ENCODE data around the gene CEBPB. TPM values are rescaled to one million over a fixed set of nuclear protein-coding genes. Genes with fewer than 3 reads are reported as not detected.

The CEBPB gene
- total RNA-seq, 1 donor: 38.1 TPM

GRCh38 chr20:50215101-50215690 lies 24.6 kb downstream of the CEBPB start:
- no peak overlapping the region for H3K4me3 ChIP-seq (ENCODE audit: low read depth, low read length)
- no peak for TF ChIP-seq CTCF (IDR thresholded peaks at IDR 0.05; ENCODE audit: insufficient read depth, low read length)
- peak; percentile 53 for DNase-seq (ENCODE audit: low read depth)

DNA sequence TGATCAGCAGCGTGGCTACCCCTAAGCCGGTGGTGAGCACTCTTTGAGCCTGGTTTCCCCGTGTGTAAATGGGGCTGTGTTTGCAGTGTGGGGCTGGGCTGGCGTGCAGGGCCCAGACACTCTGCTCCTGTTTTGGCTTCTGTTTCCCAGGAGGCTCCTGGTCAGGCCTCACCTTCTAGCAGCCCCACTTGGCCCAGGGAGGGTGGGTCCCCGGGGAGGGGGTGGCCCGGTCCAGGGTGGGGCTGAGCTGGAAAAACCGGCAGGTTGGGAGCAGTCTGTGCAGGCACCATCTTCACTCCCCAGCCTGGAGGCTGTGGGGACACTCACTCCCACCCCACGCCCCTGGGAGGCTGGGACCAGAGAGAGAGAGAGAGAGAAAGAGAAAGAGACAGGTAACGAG lies 25.3 kb downstream of the CEBPB start:
- DNase-seq (ENCODE audit: low read depth): no peak
- no peak overlapping the region for H3K4me3 ChIP-seq (ENCODE audit: low read depth, low read length)
- no peak for TF ChIP-seq CTCF (IDR thresholded peaks at IDR 0.05; ENCODE audit: insufficient read depth, low read length)

DNA sequence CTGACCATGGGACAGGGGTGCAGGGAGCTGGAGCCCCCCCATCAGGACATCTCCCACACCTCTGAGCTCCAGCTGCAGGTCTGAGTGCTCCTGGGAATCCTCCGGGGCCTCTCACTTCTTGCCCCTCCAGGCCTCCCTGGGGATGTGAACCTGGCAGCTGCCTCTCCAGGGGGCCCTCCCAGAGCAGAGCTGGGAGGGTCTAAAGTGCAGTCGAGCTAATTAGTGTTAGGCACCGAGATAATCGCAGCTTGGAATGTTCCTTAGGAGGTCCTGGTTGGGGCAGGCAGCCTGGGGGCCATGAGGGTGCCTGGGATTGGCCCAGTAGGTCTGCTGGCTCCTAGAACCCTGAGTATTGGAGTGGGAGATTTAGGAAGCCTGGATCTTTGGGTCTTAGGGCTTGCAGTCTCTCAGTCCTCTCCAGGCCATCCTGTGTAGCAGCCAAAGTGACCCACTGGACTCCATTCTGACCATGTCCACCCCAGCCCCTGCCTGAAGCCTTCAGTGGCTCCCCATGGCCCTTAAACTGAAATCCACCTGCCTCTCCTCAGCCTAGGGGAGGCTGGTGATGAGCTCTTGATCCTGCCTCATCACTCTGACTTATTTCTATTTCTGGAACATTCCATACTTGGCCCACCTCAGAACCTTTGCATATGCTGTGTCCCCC lies 26.0 kb downstream of the CEBPB start:
- no peak for DNase-seq (ENCODE audit: low read depth)
- no peak overlapping the region for H3K4me3 ChIP-seq (ENCODE audit: low read depth, low read length)
- no peak for TF ChIP-seq CTCF (IDR thresholded peaks at IDR 0.05; ENCODE audit: insufficient read depth, low read length)

GRCh38 chr20:50217207-50217949 lies 26.7 kb downstream of the CEBPB start:
- DNase-seq (ENCODE audit: low read depth): no peak
- H3K4me3 ChIP-seq (ENCODE audit: low read depth, low read length): no peak overlapping the region
- TF ChIP-seq CTCF (IDR thresholded peaks at IDR 0.05; ENCODE audit: insufficient read depth, low read length): no peak

DNA sequence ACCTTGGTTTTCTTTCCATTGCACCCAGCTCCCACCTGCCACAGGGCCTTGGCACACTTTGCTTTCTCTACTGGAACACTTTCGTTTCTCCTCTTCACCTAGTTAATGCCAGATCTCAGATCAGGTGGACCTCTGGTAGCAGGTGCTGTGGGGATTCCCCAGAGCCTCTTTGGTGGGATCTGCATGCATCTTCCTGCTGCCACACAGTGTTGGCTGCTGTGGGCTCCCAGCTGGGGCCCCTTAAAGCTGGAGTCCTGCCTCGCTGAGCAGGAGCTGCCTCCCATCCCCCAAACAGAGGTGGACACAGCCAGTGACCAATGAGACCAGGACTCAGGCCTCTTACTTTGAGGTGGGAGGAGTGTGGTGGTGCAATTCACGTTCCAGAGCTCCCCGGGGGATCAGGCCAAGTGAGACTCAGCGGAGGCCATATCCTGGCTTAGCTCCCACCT lies 28.4 kb downstream of the CEBPB start:
- no peak for TF ChIP-seq CTCF (IDR thresholded peaks at IDR 0.05; ENCODE audit: insufficient read depth, low read length)
- no peak overlapping the region for H3K4me3 ChIP-seq (ENCODE audit: low read depth, low read length)
- no peak for DNase-seq (ENCODE audit: low read depth)

DNA sequence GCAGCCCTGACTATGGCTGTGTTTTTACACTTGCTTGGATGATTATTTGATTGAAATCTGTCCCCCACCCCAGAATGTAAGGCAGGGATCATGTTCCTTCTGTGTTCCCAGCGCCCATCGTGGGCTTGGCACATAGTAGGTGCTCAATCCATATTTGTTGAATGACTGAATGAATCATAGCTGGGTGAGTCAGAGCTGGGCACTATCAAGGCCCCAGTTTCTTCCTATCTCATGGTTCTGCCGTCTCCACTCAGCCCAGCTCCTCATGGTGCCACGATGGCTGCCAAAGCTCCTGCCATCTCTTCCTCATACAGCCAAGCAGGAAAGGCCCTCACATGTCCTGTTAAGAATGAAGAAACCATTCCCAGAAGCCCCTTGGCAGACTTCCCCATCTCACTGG lies 29.0 kb downstream of the CEBPB start:
- DNase-seq (ENCODE audit: low read depth): peak; percentile 28
- no peak for TF ChIP-seq CTCF (IDR thresholded peaks at IDR 0.05; ENCODE audit: insufficient read depth, low read length)
- H3K4me3 ChIP-seq (ENCODE audit: low read depth, low read length): no peak overlapping the region
